ENCODE results near the gene CNTN3.

Gene CNTN3

DNA sequence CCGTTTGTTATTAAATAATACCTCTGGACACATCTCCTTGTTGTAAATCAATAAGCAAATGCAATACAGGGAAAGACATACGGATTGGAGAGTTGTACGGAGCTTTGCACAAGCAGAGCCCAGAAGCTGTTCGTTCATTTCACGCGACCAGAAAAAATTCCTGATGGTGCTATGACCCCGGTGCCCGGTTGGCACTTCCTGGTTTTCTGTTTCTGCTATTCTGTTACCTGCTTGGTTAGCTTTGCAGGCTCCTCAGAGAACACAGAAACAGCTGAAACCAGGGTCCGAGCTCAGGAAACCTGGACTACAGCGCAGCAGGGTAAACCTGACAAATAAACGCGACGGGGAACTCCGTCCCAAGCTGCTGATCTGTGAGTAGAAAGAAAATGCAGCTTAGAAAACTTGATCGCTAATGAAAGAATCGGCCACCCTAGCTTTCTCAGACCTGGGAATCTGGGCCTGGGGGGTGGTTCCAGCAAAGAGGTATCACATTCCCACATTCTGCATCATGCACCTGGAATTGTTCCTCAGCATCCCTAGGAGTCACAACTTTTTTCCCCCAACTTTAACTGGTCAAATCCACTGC lies 845 bp downstream of the CNTN3 start:
- TF ChIP-seq, protein P1, sequence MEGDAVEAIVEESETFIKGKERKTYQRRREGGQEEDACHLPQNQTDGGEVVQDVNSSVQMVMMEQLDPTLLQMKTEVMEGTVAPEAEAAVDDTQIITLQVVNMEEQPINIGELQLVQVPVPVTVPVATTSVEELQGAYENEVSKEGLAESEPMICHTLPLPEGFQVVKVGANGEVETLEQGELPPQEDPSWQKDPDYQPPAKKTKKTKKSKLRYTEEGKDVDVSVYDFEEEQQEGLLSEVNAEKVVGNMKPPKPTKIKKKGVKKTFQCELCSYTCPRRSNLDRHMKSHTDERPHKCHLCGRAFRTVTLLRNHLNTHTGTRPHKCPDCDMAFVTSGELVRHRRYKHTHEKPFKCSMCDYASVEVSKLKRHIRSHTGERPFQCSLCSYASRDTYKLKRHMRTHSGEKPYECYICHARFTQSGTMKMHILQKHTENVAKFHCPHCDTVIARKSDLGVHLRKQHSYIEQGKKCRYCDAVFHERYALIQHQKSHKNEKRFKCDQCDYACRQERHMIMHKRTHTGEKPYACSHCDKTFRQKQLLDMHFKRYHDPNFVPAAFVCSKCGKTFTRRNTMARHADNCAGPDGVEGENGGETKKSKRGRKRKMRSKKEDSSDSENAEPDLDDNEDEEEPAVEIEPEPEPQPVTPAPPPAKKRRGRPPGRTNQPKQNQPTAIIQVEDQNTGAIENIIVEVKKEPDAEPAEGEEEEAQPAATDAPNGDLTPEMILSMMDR (IDR thresholded peaks at IDR 0.05; ENCODE audit: insufficient read depth, missing control alignments), result no peak
- DNase-seq (ENCODE audit: insufficient read length, low spot score) (no peak), FAIRE-seq (no peak)

DNA sequence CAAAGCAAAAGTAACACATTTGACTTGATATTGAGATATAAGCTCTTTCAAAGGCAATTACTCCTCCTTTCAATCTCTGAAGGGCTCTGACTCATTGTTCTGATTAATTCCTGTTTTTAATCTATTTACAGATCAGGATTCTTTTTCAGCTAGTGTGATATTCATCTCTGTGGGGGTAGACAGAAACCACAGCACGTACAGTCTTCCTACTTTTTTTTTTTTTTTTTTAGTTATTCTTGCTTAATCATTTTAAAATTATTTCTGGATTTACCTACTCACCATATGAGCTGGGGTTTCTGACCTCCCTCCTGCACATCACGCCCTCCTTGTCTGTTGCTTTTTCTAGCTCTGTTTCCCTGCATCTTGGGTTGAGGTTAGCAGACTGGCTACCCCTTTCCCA lies 1.4 kb downstream of the CNTN3 start:
- DNase-seq (ENCODE audit: insufficient read length, low spot score) (no peak), FAIRE-seq (no peak)
- TF ChIP-seq, protein P1 (IDR thresholded peaks at IDR 0.05; ENCODE audit: insufficient read depth, missing control alignments), result no peak

DNA sequence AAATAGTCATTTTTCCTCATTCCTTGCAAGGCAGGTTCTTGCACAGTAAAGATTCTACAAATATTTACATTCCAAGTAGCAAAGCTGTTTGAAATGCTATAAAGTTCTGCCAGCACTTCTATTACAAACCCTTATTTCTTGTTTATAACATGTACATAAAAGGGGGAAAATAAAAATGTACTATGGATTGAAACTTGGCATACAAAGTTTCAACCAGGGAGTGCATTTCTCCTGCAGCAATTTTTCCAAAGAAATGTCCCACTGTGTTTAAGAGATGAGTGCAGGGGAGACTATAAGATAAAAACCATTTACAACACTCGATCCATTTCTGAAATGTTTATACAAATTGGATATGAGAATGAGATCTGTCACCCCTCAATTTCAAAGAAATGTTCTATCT lies 3.3 kb downstream of the CNTN3 start:
- DNase-seq (ENCODE audit: insufficient read length, low spot score) (no peak), FAIRE-seq (no peak)
- TF ChIP-seq, protein P1 (IDR thresholded peaks at IDR 0.05; ENCODE audit: insufficient read depth, missing control alignments), result no peak

- peak; percentile 53 for FAIRE-seq
- TF ChIP-seq, protein P1 (IDR thresholded peaks at IDR 0.05; ENCODE audit: insufficient read depth, missing control alignments), result no peak
- no peak for DNase-seq (ENCODE audit: insufficient read length, low spot score)
These were observed 6.7 kb downstream of the CNTN3 start for GRCh38 chr3:74607803-74608202.

DNA sequence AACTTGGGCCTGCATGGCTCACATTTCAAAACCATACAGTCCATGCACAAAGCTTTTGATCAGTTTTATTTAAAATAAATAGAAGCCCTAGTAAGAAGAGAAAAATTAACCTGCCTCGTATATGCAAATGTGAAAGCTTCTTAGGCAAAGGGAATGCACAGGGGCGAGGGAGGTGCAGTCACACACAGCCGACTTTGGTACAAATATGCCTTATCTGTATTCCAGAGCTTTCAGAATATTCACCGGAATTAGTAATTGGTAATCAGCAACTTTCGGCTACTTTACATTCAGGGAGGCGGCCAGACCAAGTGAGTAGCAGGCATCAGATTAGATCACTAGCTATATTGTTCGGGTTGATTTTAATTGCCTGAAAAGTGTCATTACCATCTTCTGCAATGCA lies 7.5 kb downstream of the CNTN3 start:
- DNase-seq (ENCODE audit: insufficient read length, low spot score), result no peak
- FAIRE-seq, result no peak
- TF ChIP-seq, protein P1 (IDR thresholded peaks at IDR 0.05; ENCODE audit: insufficient read depth, missing control alignments), result no peak

DNA sequence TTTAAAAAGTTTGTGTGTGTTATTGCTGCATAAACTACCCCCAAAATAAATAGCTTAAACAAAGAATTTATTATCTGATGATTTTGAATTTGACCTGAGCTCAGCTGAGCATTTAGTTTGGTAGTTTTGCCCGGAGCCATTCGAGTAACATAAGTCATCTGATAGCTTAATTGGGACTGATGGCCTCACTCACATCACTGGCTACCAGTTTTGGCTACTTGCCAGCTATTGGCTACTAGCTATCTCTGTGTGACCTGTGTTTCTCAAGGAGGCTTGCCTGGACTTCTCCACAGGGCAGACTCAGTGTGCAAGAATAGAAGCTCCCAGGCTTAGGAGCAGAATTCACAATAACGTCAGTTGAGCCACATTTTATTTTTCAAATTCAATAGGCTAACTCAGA lies 9.0 kb downstream of the CNTN3 start:
- TF ChIP-seq, protein P1 (IDR thresholded peaks at IDR 0.05; ENCODE audit: insufficient read depth, missing control alignments), result no peak
- FAIRE-seq (no peak), DNase-seq (ENCODE audit: insufficient read length, low spot score) (no peak)

- DNase-seq (ENCODE audit: insufficient read length, low spot score) (no peak), FAIRE-seq (no peak)
- TF ChIP-seq, protein P1 (IDR thresholded peaks at IDR 0.05; ENCODE audit: insufficient read depth, missing control alignments), result no peak
These were observed 11.2 kb downstream of the CNTN3 start for GRCh38 chr3:74603292-74603691.

All from D721Med (cell line).